Neural cell (in vitro differentiated cells): ENCODE results near the gene DNASE1L2.

Experiments used
- CTCF ChIP-seq: fragments of 450-650 bp; IDR thresholded peaks from 2 replicates; pipeline ENCODE4 v1.5.1; 2014; ENCODE audit warnings: antibody characterized with exemption, mild to moderate bottlenecking, moderate library complexity; ENCODE audit not compliant: poor library complexity, severe bottlenecking
- POLR2AphosphoS5 ChIP-seq: IDR thresholded peaks from 2 replicates; pipeline ENCODE4 v1.6.1; 2012

- no peak for TF ChIP-seq POLR2AphosphoS5
- no peak for TF ChIP-seq CTCF
Measured at GRCh38 chr16:2278956-2279800, 42.9 kb downstream of the DNASE1L2 start.
